ENCODE results near the gene RDH14.

The RDH14 gene

DNA sequence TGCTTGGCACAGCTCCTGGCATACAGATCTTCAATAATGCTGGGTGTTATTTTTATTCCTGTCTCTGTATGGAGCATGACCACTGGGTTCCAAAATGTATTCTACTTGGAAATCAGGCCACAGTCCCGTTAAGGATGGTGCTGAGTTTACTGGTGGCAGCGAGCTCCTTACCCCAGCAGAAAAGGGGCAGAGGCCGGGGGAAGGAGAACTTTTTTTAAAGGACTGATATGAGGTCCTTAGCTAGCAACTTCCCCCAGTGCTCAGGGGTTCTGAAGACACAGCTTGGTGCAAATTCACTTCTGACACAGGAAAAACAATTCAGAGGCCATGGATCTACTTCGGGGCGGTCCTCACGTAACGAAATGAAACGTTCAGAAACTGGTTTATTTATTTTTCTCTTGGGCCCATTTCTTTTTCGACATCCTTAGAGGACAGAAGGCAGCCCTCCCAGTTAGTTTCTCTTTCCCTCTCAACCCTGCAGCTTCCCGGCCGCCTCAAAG, 872 bp downstream of the RDH14 start:
- Histone ChIP-seq H3K4me3 (ENCODE audit: severe bottlenecking) (peak overlapping the region; percentile 74), H3K36me3 (ENCODE audit: low read depth) (peaks cover 39% of the 10 kb centered on the region), H3K4me1 (ENCODE audit: insufficient read depth, poor library complexity, severe bottlenecking) (peaks cover 14% of the 10 kb centered on the region), H3K9me3 (ENCODE audit: severe bottlenecking) (peaks cover 5% of the 10 kb centered on the region), H3K27me3 (ENCODE audit: insufficient read depth, poor library complexity, severe bottlenecking) (no peaks in the 10 kb centered on the region), H3K27ac (ENCODE audit: poor library complexity, severe bottlenecking) (peak overlapping the region; percentile 80)
- TF ChIP-seq, protein P1, sequence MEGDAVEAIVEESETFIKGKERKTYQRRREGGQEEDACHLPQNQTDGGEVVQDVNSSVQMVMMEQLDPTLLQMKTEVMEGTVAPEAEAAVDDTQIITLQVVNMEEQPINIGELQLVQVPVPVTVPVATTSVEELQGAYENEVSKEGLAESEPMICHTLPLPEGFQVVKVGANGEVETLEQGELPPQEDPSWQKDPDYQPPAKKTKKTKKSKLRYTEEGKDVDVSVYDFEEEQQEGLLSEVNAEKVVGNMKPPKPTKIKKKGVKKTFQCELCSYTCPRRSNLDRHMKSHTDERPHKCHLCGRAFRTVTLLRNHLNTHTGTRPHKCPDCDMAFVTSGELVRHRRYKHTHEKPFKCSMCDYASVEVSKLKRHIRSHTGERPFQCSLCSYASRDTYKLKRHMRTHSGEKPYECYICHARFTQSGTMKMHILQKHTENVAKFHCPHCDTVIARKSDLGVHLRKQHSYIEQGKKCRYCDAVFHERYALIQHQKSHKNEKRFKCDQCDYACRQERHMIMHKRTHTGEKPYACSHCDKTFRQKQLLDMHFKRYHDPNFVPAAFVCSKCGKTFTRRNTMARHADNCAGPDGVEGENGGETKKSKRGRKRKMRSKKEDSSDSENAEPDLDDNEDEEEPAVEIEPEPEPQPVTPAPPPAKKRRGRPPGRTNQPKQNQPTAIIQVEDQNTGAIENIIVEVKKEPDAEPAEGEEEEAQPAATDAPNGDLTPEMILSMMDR (IDR thresholded peaks at IDR 0.05; ENCODE audit: poor library complexity, severe bottlenecking), result no peak
- ATAC-seq (ENCODE audit: low read depth) (no peak), DNase-seq (ENCODE audit: low spot score) (no peak)

DNA sequence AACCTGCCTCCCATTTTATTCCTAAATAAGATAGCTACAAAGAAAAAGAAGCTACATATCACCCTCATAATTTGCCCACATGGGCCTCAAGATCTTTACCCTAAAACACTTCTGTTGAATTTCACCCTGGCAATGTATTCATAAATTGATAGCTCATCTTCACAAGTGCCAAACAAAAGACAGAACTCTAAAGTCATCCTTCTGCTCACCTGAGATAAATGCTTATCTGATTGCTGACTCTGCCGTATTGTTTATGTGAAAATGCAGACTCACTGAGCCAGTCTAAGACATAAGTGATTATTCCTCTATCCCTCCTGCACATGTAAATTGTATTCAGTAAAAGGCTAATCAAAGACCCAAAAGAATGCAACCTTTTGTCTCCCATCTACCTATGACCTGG, 2.0 kb downstream of the RDH14 start:
- Histone ChIP-seq H3K4me1 (ENCODE audit: insufficient read depth, poor library complexity, severe bottlenecking) (peaks cover 14% of the 10 kb centered on the region), H3K27ac (ENCODE audit: poor library complexity, severe bottlenecking) (no peak overlapping the region), H3K36me3 (ENCODE audit: low read depth) (peaks cover 35% of the 10 kb centered on the region), H3K27me3 (ENCODE audit: insufficient read depth, poor library complexity, severe bottlenecking) (no peaks in the 10 kb centered on the region), H3K9me3 (ENCODE audit: severe bottlenecking) (no peaks in the 10 kb centered on the region), H3K4me3 (ENCODE audit: severe bottlenecking) (no peak overlapping the region)
- TF ChIP-seq, protein P1 (IDR thresholded peaks at IDR 0.05; ENCODE audit: poor library complexity, severe bottlenecking), result no peak
- no peak for ATAC-seq (ENCODE audit: low read depth)
- no peak for DNase-seq (ENCODE audit: low spot score)

DNA sequence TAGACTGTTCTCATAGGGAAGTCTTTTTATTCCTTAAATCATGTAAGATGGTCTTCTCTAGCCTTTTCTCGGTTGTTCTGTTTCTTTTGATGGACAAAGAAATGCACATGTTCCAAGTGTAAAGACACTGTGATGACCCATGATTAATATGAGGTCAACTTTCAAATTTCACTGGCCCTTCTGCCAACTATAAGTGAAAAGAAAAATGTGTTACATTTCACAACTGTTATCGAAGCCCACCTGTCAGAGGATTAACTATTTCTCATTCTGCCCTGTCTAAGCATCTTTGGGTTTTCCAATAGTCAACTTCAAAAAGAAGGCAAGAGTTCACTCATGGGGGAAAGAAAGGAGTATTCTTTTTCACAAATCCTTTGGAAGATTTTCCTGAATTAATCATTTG, 3.3 kb downstream of the RDH14 start:
- ATAC-seq (ENCODE audit: low read depth), result no peak
- H3K9me3 ChIP-seq (ENCODE audit: severe bottlenecking), result no peaks in the 10 kb centered on the region
- H3K27ac ChIP-seq (ENCODE audit: poor library complexity, severe bottlenecking), result no peak overlapping the region
- H3K4me1 ChIP-seq (ENCODE audit: insufficient read depth, poor library complexity, severe bottlenecking), result peaks cover 17% of the 10 kb centered on the region
- TF ChIP-seq, protein P1 (IDR thresholded peaks at IDR 0.05; ENCODE audit: poor library complexity, severe bottlenecking), result no peak
- no peaks in the 10 kb centered on the region for H3K27me3 ChIP-seq (ENCODE audit: insufficient read depth, poor library complexity, severe bottlenecking)
- peaks cover 35% of the 10 kb centered on the region for H3K36me3 ChIP-seq (ENCODE audit: low read depth)
- no peak for DNase-seq (ENCODE audit: low spot score)
- H3K4me3 ChIP-seq (ENCODE audit: severe bottlenecking), result no peak overlapping the region

DNA sequence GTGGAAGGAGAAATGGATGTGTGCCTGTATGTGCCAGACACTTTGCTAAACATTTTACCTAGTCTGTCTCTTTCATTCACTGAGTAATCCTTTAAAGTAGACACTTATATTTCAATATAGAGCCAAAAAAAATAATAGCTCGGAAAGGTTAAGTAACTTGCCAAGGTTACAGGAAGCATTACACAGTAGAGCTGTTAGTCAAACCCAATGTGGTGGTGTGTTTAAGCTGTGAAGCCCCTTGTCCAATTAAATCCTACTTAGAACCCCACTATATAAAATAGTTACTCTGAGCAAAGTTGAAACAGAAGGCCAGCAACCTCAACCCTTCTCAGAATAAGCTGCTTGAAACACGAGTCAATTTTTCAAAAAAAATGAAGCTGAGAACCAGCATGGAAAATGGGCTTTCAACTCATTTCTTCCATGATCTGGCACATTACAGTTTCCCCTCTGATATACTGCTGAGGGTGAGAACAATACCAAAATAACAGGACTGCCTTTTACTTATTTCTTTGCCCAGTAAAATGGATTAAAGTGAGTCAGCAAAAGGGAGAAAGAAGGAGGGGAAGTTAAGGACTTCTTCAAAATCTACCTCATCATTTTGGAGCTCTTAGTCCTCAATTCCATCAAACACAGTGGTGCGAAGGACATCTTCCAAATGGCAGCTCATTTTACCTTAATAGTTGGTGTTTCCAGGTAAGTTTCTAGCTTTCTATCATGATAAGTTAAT, 7.9 kb downstream of the RDH14 start:
- ATAC-seq (ENCODE audit: low read depth), result peak; percentile 21; the same call in 1 of the 3 replicates
- no peaks in the 10 kb centered on the region for H3K9me3 ChIP-seq (ENCODE audit: severe bottlenecking)
- H3K4me1 ChIP-seq (ENCODE audit: insufficient read depth, poor library complexity, severe bottlenecking), result peaks cover 4% of the 10 kb centered on the region
- TF ChIP-seq, protein P1 (IDR thresholded peaks at IDR 0.05; ENCODE audit: poor library complexity, severe bottlenecking), result no peak
- no peaks in the 10 kb centered on the region for H3K27me3 ChIP-seq (ENCODE audit: insufficient read depth, poor library complexity, severe bottlenecking)
- peak overlapping the region; percentile 37 for H3K27ac ChIP-seq (ENCODE audit: poor library complexity, severe bottlenecking)
- H3K36me3 ChIP-seq (ENCODE audit: low read depth), result peaks cover 27% of the 10 kb centered on the region
- H3K4me3 ChIP-seq (ENCODE audit: severe bottlenecking), result no peak overlapping the region
- no peak for DNase-seq (ENCODE audit: low spot score)

DNA sequence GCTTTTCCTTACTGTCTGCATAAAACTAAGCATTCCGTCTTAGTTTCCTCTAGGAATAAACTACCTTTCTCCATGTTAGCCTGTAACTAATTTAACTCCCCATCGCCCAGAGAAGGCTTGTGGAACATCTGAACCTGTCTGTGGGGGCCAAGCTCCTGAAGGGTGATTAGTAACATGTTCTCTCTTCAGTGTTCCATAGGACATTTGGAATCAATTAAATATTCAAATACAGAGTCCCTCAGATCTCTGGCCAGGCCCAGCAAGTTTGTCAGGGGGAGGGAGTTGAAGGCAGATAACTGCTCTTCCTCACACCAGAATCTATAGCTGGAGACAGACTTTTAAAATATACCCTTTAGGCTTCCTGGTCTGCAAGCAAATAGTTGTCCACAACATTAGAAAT, 8.8 kb downstream of the RDH14 start:
- no peak for ATAC-seq (ENCODE audit: low read depth)
- Histone ChIP-seq H3K27ac (ENCODE audit: poor library complexity, severe bottlenecking) (peak overlapping the region; percentile 37), H3K9me3 (ENCODE audit: severe bottlenecking) (no peaks in the 10 kb centered on the region), H3K27me3 (ENCODE audit: insufficient read depth, poor library complexity, severe bottlenecking) (no peaks in the 10 kb centered on the region), H3K4me1 (ENCODE audit: insufficient read depth, poor library complexity, severe bottlenecking) (peaks cover 4% of the 10 kb centered on the region), H3K36me3 (ENCODE audit: low read depth) (peaks cover 21% of the 10 kb centered on the region), H3K4me3 (ENCODE audit: severe bottlenecking) (no peak overlapping the region)
- TF ChIP-seq, protein P1 (IDR thresholded peaks at IDR 0.05; ENCODE audit: poor library complexity, severe bottlenecking), result no peak
- no peak for DNase-seq (ENCODE audit: low spot score)
